NB4 (cell line): ENCODE results near the gene LRRK1.

ENCODE experiments used
- MYC ChIP-seq: IDR thresholded peaks from 2 replicates; pipeline ENCODE4 v1.6.1; 2011; ENCODE audit warnings: low read depth, low read length
- POLR2A ChIP-seq: IDR thresholded peaks from 2 replicates; pipeline ENCODE4 v1.6.1; 2011; ENCODE audit warnings: mild to moderate bottlenecking; ENCODE audit not compliant: insufficient read length; ENCODE audit errors: extremely low read depth
- TF ChIP-seq, protein P1 (sequence below): IDR thresholded peaks from one replicate; pipeline ENCODE4 v1.5.1; 2012; ENCODE audit warnings: low read depth, low read length
- TF ChIP-seq, protein P2 (sequence below): IDR thresholded peaks from 2 replicates; pipeline ENCODE4 v1.6.1; 2011; ENCODE audit warnings: low read depth, low read length

DNA sequence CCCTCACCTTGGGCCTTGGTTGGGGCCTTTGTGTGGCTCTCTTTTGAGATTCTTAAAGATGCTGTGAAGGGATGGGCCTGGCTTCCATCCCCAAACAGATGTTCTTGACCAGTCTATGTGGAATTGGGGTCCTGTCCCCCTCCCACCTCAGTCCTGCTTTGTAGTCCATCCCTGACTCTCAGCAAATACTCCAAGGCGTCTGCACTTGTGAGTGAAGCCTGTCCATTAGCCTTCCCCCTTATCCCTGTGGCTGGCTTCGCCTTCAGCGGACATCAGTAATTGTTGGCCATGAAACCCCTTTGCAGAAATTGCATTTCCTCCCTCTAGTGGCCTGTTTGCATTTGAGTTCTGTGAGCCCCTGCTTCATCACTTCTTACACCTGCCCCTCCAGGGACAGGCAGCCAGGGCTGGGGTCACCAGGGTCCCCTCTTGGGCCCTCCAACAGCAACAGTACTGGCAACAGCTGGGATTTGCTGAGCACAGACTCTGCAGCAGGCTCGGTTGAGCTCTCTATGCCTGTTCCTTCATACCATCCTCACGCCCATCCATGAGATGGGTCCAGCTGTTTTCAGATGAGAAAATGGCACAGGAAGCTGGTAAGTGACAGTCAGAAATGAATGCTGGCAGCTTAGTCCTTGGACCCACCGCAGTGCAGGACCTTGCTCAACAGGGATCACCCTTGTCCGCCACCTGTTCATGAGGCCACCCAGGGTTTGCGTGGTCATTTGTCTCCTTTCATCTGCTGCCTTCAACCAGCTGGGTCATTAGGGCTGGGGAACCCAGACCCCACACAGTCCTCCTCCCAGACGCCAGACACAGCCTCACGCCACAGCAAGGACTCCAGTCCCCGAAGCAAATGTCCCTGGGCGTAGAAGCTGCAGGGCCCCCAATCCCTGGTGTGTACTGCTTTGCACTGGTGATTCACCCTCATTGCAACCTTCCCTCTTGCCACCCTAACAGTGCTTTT lies 8.9 kb upstream of the LRRK1 start:
- TF ChIP-seq, protein P1, sequence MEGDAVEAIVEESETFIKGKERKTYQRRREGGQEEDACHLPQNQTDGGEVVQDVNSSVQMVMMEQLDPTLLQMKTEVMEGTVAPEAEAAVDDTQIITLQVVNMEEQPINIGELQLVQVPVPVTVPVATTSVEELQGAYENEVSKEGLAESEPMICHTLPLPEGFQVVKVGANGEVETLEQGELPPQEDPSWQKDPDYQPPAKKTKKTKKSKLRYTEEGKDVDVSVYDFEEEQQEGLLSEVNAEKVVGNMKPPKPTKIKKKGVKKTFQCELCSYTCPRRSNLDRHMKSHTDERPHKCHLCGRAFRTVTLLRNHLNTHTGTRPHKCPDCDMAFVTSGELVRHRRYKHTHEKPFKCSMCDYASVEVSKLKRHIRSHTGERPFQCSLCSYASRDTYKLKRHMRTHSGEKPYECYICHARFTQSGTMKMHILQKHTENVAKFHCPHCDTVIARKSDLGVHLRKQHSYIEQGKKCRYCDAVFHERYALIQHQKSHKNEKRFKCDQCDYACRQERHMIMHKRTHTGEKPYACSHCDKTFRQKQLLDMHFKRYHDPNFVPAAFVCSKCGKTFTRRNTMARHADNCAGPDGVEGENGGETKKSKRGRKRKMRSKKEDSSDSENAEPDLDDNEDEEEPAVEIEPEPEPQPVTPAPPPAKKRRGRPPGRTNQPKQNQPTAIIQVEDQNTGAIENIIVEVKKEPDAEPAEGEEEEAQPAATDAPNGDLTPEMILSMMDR, result peak; percentile 12
- TF ChIP-seq POLR2A, result no peak
- TF ChIP-seq, protein P2, sequence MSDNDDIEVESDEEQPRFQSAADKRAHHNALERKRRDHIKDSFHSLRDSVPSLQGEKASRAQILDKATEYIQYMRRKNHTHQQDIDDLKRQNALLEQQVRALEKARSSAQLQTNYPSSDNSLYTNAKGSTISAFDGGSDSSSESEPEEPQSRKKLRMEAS, result no peak
- no peak for TF ChIP-seq MYC
